CD4-positive, alpha-beta T cell treated with Interferon alpha-2 for 1 hour (primary cell): Measurements from ENCODE around the gene KCTD20.
A peak's percentile ranks its signal among the peaks of the same experiment; 100 is the strongest.
"Not testable (repeated sequence)": the region's sequence is repeated elsewhere in the genome, so short reads cannot be mapped to it uniquely, and the experiment has no call there.

Experiments
- DNase-seq, 2 donors: peaks; one replicate each; pipeline ENCODE4 v3.0.0-alpha.2; 2020 to 2022

KCTD20 gene

DNA sequence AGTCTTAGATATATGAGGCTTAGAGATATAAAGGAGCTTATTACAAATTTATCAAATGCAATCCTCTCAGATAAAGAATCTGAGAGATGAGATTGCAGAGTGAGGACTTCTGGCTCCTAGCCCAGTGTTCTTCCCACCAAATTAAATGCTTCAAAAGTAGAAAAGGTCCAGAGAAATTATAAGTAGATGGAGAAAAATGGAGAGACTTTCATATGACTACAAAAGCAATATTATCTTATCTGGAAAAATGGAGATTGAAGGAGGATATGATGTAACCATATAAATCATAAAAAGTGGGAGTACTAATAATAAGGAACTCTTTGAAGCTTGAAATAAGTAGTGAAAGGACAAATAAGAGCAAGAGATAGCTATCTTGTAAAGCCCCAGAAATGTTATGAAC is 2.8 kb downstream of the KCTD20 start:
- DNase-seq = no peak

DNA sequence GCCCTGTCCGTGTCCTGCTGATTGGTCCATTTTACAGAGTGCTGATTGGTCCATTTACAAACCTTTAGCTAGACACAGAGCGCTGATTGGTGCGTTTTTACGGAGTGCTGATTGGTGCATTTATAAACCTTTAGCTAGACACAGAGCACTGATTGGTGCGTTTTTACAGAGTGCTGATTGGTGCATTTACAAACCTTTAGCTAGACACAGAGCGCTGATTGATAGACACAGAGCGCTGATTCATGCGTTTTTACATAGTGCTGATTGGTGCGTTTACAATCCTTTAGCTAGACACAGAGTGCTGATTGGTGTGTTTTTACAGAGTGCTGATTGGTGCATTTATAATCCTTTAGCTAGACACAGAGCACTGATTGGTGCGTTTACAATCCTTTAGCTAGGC is 6.4 kb downstream of the KCTD20 start:
- DNase-seq = not testable (repeated sequence)

DNA sequence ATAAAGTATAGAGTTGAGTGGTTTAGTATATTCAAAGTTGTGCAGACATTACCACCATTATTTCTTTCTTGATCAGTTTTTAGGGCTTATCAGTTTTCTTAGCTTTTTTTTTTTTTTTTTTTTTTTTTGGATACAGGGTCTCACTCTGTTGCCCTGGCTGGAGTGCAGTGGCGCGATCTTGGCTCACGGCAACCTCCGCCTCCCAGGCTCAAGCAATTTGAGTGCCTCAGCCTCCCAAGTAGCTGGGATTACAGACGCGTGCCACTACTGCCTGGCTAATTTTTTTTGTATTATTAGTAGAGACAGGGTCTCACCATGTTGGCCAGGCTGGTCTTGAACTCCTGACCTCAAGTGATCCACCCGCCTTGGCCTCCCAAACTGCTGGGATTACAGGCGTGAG is 10.1 kb downstream of the KCTD20 start:
- not testable (repeated sequence) for DNase-seq

DNA sequence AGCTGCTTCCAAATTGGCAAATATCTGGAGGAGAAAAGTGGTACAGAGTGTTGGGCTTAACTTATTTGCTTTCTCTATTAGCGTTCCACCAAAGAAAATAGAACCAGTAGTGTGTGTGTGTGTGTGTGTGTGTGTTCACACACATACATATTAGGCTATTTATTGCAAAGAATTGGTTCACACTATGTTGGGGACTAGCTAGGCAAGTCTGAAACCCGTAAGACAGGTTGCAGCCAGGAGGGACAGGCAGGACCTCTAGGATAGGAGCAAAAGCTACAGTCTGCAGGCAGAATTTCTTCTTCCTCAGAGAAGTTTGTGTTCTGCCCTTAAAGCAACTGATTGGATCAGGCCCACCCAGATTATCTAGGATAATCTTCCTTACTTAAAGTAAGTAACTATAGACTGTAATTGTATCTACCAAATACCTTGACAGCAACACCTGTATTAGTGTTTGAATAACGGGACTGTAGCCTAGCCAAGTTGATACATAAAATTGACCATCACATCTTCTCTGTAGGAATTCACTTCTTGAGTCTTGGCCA is 12.8 kb downstream of the KCTD20 start:
- no peak for DNase-seq

DNA sequence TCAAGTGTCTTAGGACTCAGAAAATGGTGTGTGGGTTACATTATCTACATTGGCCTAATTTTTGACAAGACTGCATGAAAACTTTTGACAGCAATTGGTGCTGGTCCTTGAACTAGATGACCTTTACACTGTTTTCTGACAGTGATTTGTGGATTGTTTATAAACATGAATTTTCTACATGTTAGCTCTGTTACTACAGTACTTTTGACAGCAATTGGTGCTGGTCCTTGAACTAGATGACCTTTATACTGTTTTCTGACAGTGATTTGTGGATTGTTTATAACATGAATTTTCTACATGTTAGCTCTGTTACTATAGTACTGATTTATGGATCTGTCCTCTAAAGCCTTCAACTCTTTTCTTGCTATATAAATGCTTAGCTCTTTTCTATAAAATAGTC is 16.7 kb downstream of the KCTD20 start:
- no peak for DNase-seq

DNA sequence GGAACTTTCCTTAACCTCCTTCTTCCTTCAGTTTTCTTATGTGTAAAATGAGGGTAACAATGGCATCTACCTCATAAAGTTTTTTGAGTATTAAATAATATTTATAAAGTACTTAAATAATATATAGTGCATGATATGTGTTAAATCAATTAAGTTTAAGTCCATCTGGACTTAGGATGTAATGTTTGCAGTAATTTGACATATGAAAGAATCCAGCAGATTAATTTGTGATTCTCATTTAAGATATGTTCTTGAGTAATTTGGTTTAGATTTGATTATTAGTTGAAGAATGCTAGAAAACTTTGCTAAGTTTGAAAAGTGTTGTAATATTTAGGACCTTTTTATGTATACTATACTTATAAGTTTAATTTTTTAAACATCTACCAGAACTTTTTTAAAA is 18.1 kb downstream of the KCTD20 start:
- DNase-seq = no peak

DNA sequence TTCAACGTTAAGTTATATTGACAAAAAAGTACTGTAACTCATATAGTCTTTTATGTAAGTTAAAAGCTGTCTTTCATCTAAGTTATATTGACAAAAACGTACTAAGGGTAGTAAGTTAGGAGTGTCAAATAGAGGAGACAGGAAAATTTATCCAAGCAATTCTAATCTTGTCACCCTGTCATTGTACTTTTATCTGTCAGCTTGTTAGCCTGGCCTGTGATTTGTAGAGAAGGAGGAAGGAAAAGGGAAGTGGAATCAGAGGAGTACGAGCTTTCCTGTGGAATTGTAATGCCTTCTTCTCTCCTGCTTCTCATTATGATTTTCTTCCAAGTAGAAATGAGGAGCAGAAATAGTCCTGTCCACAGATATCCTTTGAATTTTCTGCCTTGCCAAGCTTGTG is 18.8 kb downstream of the KCTD20 start:
- DNase-seq = no peak

DNA sequence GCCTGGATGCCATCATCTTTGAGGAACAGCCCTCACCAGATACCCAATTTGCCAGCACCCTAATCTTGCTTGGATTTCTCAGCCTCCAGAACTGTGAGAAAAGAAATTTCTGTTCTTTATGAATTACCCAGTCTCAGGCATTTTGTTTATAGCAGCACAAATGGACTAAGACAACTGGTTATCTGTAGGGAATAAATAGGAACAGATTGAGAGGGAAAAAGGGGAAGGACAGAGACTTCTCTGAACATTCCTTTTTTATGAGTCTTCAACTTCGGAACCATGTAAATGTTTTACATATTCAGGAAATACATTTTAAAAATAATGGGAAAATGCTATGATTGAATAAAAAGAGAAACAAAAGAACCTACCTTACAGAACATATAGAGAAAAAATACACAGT is 20.9 kb downstream of the KCTD20 start:
- no peak for DNase-seq

DNA sequence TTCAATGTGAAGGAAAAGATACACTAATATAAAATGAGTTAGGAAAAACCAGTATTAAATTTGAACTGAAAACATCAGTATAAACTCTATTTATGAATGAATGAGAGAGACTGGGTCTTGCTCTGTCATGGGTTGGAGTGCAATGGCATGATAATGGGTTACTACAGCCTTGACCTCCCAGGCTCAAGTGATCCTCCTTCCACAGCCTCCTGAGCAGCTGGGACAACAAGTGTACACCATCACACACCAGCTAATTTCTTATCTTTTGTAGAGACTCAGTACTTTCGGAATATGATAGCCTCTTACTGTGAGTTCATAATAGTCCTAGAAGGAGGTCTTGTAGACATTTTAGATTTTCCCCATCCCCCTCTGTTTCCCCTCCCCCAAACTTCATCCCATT is 21.4 kb downstream of the KCTD20 start:
- no peak for DNase-seq

DNA sequence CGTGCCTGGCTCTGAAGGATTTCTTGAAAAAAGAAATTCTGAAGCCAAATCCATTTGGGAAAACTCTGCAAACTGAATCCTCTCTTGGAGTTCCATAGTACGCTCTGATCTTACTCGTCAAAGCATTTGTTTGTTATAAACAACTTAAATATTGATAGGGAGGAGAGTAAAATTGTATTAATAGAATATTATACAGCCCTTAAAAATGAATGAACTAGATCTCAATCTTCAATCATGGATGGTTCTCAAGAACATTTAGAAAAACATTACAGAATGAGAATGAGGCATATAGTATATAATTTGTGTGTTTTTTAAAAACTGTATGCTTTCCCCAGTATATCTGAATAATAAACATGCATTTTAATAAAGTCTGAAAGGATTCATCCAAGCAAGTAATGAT is 24.8 kb downstream of the KCTD20 start:
- no peak for DNase-seq

DNA sequence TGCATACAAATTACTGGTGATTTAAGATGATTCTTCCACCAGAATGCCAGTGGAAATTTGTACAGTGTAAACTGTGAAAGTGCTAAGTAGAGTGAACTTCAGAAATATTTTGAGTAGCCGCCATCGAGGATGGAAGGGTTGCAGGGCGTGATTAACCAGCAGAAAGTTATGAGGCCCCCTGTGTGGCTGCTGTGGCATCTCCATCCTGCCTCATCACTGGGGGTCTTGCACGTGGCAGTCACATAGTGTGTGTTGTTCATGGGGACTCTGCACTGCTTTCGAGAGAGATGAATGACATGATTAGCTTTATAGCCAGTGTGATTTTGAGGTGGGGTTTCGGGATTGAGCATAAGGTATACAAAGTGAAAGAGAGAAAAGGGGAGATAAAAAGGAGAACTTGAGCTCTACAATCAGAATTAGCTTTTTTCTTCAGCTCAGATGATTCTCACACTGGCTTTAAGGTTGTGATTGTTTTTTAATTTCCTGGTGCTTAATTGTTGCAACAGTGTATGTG is 26.4 kb downstream of the KCTD20 start:
- no peak for DNase-seq

DNA sequence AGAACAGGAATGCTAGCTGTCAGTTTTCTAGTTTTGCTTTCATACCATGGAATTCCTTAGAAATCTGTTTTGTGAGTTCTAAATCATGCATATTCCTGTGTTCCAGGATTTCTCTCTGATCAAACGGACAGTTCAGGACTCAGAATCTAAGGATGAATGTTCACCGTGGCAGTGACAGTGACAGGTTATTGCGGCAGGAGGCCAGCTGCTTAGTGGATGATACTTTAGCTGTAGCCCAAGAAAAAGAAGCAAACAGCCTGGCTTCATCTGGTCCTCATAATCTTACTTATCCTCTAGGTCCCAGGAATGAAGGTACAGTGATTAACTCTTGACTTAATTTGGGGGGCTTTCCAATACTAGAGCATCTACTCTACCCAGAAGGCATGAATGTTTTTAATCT is 27.1 kb downstream of the KCTD20 start:
- DNase-seq = no peak

DNA sequence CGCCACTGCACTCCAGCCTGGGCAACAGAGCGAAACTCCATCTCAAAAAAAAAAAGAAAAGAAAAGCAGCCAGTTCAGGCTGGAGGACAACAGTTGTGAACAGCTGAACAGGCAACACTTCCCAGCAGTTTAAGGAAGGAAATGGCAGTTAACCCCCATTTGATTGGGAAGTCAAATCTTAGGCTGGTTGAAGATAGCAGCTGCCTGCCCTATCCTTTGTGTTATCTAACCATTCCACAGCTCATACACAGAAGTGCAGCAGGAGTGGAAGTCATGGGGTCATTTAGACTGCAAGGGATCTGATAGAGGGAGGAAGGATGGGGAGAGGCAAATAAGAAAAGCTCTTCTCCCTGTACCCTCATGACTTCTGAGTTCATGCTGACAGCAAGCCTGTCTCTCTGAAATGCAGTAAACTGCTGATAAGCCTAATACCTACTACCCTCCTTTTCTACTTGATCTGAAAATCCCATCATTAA is 35.3 kb downstream of the KCTD20 start:
- DNase-seq = no peak

DNA sequence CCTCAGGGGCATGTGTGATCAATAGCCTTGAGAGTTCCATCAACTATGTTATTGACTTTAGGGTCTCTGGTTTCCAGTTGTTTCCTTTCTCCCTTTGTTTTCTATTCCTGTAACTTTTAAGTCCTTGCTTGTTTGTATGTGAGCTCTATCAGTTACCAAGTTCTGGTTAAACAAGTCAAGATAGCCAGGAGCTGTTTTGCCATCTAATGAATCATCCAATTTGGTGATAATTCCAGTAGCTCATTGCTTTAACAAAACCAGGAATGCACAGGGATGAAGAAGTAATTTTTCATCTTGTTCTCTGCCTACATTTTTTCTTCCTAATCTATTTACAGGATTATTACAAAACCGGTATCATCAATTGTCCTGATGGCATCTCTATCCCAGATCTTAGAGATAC is 36.5 kb downstream of the KCTD20 start:
- DNase-seq = no peak

DNA sequence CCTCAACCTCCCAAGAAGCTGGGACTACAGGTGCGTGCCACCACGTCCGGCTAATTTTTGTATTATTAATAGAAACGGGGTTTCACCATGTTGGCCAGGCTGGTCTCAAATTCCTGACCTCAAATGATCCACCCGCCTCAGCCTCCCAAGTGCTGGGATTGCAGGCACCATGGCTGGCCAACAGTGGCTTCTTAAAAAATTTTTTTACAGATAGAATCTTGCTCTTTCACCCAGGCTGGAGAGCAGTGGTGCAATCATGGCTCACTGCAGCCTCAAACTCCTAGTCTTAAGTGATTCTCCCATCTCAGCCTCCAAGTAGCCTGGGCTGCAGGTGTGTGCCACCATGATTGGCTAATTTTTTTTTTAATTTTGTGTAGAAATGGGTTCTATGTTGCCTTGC is 40.5 kb downstream of the KCTD20 start:
- DNase-seq = not testable (repeated sequence)

DNA sequence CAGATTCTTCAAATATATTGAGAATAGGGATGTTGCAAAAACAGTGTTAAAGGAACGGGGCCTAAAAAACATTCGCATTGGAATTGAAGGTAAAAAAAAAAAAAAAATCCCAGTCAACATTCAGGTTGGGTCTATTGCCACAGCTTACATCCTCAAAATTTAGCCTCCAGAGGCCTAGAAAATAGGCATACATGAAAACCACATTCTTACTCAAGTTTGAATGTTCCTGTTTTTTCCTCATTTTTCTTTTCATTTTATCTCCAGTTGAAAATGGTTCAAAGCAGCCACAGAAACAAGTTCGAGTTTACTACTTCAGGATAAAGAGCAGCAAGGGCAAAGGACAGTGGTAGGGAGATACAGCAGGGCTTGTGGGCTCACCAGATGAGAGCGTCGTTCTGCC is 41.9 kb downstream of the KCTD20 start:
- DNase-seq = no peak

DNA sequence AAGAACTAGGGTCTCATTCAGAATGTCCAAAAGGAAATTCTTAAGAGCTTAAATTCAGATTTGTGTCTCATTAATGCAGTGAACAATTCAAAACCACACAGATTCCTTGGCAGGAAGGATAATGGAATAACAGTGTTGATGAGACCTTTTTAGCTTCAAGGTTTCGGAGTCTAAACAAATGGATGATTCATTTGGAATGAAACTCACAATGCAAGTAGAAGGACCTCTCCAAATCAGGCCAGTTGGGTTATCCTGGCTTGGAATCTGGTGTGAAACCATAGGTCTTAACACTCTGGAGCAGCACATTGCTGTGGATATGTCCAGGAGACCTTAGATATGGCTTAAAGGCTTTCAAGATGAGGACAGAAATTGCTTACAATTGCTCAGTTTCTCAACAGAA is 44.9 kb downstream of the KCTD20 start:
- DNase-seq = no peak

DNA sequence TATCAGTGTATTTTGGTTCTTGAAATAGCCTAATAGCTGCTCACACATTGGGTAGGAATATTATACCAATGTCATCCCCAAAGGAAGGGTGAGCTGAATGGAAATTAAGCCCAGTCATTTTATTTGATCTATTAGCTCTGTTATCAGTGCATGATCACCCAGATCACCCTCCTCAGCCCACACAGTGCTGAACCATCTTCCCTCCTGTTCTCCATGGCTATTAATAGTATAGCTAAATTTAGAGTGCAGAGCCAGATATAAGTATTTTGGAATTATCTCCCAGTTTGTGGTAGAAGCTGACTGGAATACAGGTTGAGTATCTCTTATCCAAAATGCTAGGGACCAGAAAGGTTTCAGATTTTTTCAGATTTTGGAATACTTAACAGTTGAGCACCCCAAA is 45.4 kb downstream of the KCTD20 start:
- no peak for DNase-seq

DNA sequence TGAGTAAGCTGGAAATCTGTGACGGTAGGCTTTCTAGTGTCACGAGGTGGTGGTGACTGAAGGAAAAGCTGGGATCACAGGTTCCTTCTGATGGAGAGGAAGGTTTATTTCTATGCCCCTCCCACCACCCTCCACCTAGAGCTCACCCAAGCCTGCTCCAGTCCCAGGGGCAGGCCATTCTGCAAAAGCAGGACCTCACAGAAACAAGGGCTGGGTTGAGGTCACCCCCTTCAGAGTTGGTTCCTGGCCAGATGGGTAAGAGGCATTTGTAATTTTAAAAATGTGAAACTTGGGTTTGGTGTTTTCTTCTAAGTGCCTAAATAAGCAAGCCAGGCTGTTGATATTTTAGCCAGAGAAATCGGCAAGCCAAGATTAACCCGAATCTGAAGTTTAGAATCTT is 46.6 kb downstream of the KCTD20 start:
- no peak for DNase-seq

DNA sequence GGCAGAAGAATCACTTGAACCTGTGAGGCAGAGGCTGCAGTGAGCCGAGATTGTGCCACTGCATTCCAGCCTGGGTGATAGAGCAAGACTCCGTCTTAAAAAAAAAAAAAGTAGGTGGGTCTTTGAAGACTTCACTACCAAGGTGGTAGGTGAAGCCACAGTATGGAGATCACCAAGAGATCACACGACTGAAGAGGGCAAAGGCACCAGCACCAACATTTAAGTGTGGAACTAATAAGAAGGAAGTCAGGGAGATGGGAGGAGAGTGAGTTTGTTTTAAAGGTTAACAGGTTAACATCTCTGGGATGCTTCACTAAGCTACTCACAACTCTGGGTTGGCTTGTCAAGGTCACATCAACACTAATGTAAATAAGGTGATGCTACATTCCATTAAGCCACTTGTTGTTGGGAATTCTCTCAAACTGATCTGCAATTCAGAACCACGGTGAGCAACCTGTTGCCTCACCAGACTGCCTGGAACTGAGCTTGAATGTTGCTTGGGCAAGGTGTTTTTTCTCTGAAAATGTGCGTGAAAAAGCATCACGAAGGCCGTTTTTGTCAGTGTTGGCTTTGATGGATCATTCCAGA is 48.7 kb downstream of the KCTD20 start:
- DNase-seq = no peak

DNA sequence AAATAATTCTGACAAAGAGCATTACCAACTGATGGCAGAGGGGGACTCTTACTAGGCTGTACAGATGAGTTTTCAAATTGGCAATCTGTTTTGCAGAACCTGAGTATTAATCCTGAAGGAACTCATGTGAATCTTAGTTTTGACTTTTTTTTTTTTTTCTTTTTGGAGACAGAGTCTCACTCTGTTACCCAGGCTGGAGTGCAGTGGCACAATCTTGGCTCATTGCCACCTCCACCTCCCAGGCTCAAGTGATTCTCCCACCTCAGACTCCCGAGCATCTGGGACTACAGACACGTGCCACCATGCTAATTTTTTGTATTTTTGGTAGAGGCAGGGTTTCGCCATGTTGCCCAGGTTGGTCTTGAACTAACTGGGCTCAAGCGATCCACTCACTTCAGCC is 49.3 kb downstream of the KCTD20 start:
- no peak for DNase-seq

DNA sequence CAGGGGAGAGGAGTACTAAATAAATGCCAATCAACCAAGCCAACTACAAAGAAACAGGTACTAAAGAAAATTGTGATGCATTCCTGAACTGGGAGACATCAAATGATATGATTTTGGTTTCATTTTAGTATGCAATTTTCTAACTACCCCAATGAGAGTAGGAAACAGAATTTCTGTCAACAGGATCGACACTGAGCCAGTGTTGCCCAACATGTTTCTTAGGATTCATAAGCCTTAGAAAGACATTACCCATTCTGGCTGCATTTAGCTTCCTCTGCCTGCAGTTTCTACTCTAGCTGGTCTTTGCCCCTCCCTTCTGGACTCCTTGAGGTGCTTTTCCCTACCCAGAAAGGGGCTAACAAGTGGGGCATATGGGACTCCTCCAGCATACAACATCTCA is 49.8 kb downstream of the KCTD20 start:
- DNase-seq = no peak

DNA sequence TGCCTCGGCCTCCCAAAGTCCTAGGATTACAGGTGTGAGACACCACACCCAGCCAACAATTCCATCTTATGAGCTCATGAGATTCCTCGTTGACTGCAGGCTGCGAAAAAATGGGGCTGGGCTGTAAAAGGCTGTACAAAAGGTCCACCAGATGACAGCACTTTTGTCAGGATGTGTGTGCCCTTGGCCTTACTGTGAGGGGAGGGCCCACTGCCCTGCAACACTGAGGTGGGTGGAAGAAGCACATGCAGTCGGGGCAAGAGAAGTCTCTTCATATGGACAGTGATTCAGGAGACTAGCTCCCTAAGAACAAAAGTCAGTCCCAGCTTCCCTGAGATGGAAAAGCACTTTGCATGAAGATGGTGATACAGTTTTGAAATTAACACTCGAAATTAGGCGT is 50.5 kb downstream of the KCTD20 start:
- DNase-seq = no peak

DNA sequence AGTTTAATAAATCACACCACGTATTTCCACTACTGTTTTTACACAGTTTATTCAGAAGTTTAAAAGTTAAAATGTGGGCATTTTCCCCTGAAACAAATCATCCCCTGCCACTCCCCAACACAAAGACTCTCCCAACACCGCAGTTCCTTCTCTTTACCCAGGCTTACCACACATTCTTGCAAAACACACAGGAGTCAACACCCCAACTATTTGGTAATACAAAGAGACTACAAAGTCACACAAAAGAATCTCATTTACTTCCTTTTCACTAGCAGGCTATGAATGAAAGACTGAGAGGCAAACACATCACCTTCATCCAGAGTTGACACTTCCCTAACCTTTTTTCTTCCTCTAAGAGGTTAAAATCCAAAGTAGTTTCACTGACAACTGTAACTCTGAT is 51.1 kb downstream of the KCTD20 start:
- peak in 1 of 2 donors; percentile 9 for DNase-seq

DNA sequence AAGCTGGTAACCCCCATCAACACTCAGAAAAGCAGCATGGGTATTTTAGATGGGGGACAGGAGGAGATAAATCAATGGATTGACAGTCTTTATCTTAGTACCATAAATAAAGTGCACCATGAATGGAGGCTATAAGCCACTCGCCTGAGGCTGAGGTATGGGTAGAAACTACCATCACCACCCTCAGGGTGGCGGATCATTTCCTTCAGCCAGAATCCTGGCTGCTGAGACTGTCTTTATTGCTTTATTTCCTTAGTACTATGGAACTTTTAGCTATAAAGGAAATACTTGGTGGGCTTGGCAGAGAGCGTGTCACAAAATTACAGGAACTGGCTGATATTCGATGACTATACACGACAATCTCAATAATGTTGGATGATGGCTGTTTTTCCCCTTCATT is 52.3 kb downstream of the KCTD20 start:
- no peak for DNase-seq
